Measurements from ENCODE around the gene ANAPC10.

DNA sequence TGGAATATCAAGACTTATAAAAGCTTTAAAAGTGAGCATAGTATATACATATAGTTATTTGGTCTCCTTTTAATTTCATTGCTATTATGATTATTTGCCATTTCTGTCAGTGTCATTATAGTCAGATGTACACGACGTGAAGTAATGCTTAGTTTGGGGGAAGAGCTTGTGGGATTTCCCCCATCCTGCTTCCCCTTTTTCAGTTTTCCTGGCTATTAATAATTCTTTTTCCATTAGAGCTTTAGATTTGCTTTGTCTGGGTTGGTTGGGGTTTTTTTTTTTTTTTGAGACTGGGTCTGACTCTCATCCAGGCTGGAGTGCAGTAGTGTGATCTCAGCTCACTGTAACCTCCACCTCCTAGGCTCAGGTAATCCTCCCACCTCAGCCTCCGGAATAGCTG is 5.5 kb upstream of the ANAPC10 start:
- TF ChIP-seq, protein P1, sequence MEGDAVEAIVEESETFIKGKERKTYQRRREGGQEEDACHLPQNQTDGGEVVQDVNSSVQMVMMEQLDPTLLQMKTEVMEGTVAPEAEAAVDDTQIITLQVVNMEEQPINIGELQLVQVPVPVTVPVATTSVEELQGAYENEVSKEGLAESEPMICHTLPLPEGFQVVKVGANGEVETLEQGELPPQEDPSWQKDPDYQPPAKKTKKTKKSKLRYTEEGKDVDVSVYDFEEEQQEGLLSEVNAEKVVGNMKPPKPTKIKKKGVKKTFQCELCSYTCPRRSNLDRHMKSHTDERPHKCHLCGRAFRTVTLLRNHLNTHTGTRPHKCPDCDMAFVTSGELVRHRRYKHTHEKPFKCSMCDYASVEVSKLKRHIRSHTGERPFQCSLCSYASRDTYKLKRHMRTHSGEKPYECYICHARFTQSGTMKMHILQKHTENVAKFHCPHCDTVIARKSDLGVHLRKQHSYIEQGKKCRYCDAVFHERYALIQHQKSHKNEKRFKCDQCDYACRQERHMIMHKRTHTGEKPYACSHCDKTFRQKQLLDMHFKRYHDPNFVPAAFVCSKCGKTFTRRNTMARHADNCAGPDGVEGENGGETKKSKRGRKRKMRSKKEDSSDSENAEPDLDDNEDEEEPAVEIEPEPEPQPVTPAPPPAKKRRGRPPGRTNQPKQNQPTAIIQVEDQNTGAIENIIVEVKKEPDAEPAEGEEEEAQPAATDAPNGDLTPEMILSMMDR (conservative IDR thresholded peaks at IDR 0.05 in 1 of 2, IDR thresholded peaks at IDR 0.05 in 1 of 2; ENCODE audit: low read depth in 1 of 2, low read length in 2 of 2), result no peak
- TF ChIP-seq EZH2 (IDR thresholded peaks at IDR 0.05; ENCODE audit: low read length, missing control alignments), result no peak
